Muscle of arm (tissue), 14 donors: ENCODE results near the gene GSTM3. TPM values are rescaled to one million over a fixed set of nuclear protein-coding genes. Genes with fewer than 3 reads are reported as not detected.

Experiments
- DNase-seq: peaks from one replicate; pipeline ENCODE4 v3.0.0-alpha.2; 2013
- long read RNA-seq, 11 donors: transcript quantifications; one replicate each; lab custom pipeline, GENCODE V29; 2026
- polyA plus RNA-seq, 12 donors: library from polyadenylated mRNA; unstranded; fragments of 120-200 nt; gene quantifications; one replicate each; pipeline ENCODE4 v1.2.1, GENCODE V29; 2013; ENCODE audit not compliant: insufficient read length in 12 of 12

GSTM3 gene
- 10 to 100 TPM in 11 of 12 donors, not detected in 1; 17.8 to 60.4 (median 38.3) TPM for polyA plus RNA-seq
- long read RNA-seq, donor 1, full-length matches to known transcripts = 55 of 82 reads
- long read RNA-seq, donor 1, partial matches to known transcripts = 18 of 82 reads
- long read RNA-seq, donor 1, other reads (novel, unspliced or antisense) = 9 of 82 reads
- long read RNA-seq, donor 2, full-length matches to known transcripts = 25 of 25 reads
- long read RNA-seq, donor 2, partial matches to known transcripts = 0 of 25 reads
- long read RNA-seq, donor 2, other reads (novel, unspliced or antisense) = 0 of 25 reads
- long read RNA-seq, donor 3, full-length matches to known transcripts = 6 of 6 reads
- long read RNA-seq, donor 3, partial matches to known transcripts = 0 of 6 reads
- long read RNA-seq, donor 3, other reads (novel, unspliced or antisense) = 0 of 6 reads
- long read RNA-seq, donor 4, full-length matches to known transcripts = 9 of 16 reads
- long read RNA-seq, donor 4, partial matches to known transcripts = 7 of 16 reads
- long read RNA-seq, donor 4, other reads (novel, unspliced or antisense) = 0 of 16 reads
- long read RNA-seq, donor 5, full-length matches to known transcripts = 27 of 27 reads
- long read RNA-seq, donor 5, partial matches to known transcripts = 0 of 27 reads
- long read RNA-seq, donor 5, other reads (novel, unspliced or antisense) = 0 of 27 reads
- long read RNA-seq, donor 6, full-length matches to known transcripts = 11 of 11 reads
- long read RNA-seq, donor 6, partial matches to known transcripts = 0 of 11 reads
- long read RNA-seq, donor 6, other reads (novel, unspliced or antisense) = 0 of 11 reads
- long read RNA-seq, donor 7, full-length matches to known transcripts = 9 of 9 reads
- long read RNA-seq, donor 7, partial matches to known transcripts = 0 of 9 reads
- long read RNA-seq, donor 7, other reads (novel, unspliced or antisense) = 0 of 9 reads
- long read RNA-seq, donor 8, full-length matches to known transcripts = 30 of 37 reads
- long read RNA-seq, donor 8, partial matches to known transcripts = 7 of 37 reads
- long read RNA-seq, donor 8, other reads (novel, unspliced or antisense) = 0 of 37 reads
- long read RNA-seq, donor 9, full-length matches to known transcripts = 9 of 9 reads
- long read RNA-seq, donor 9, partial matches to known transcripts = 0 of 9 reads
- long read RNA-seq, donor 9, other reads (novel, unspliced or antisense) = 0 of 9 reads
- long read RNA-seq, donor 10, full-length matches to known transcripts = 15 of 15 reads
- long read RNA-seq, donor 10, partial matches to known transcripts = 0 of 15 reads
- long read RNA-seq, donor 10, other reads (novel, unspliced or antisense) = 0 of 15 reads
- long read RNA-seq, donor 11, full-length matches to known transcripts = 21 of 21 reads
- long read RNA-seq, donor 11, partial matches to known transcripts = 0 of 21 reads
- long read RNA-seq, donor 11, other reads (novel, unspliced or antisense) = 0 of 21 reads

DNA sequence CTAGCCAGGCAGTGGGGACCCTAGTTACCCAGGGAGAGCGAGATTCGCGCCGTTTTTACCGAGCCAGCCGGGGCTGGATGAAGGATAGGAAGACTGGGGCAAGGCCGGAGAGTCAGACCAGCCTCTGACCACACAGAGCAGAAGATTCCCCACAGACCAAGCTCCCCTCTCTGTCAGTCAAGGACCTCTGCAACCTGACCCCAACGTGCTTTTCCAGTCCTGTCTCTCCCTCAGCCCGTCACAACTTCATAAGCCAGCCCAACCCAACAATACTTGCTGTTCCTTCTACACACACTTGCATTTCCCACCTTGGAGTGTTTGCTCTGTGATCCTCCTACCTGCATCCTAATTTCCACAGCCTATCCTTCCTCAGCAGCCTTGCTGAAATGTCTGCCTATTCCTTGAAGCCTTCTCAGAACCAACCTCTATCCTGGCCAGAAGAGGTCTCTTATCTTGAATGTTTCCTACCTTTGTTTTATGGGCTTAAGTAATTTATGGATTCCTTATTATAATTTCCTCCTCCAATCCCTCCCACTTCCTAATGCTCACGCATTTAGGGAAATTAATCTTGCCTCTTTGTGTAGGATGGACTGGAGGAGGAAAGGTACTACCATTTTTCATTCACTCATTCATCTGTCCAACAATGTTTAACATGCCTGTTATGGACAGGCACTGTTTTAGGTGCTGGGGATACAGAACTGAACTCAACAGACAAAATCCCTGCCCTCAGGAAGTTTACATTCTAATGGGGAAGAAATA is at the start of gene GSTM3:
Gene GSTM3, minus strand, starts transcription at position 424 of the 759 bp plus-strand sequence. CDS start 751 bp downstream, outside the sequence.
- DNase-seq = no peak

DNA sequence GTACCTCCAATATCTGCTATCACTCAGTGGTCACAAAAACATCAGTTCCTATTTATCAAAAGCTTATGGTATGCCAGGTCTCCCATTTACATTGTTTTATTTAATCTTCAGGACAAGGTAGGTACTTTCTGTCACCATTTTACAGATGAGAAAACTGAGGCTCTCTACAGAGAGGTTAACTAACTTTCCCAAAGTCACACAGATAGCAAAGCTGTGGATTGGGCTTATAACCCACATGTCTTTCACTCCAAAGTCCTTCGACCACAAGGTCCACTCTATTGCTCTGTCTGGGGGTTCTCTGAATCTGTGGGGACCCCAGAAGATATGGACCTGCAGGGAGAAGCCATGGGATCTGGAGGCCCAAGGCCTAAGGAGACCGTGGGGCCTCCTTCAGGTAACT is 49.5 kb upstream of the GSTM3 start:
- DNase-seq = no peak

DNA sequence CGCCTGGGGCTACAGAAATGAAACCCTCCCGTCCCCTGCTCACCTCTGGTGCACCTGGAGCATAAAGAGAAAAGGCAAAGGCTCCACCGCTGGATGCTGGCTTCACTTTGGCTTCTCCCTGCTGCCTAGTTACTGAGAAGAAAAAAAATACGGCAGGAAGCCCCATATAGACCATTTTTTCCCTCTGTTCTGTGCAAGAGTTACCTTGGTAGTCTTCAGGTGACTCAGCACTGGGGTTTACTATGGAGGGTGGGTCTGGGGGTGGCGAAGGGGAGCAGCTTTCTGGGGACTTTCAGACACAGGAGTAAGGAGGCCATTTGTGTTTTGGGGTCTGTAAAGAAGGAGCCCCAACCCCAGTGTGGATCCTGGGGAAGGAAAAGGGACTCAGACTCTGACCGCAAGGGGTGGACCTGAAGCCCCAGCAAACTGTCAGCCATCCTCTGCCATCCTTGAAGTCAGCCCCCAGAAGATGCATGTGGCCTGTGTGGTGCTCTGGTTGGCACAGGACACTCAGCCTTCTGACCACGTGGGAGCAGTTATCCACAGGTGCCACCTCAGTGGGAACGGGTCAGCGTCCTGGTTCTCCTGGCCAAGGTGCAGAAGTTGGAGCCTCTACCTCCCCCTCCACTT is 48.8 kb upstream of the GSTM3 start:
- no peak for DNase-seq

GRCh38 chr1:109788695-109789521 is 48.1 kb upstream of the GSTM3 start:
- no peak for DNase-seq

GRCh38 chr1:109787845-109788601 is 47.2 kb upstream of the GSTM3 start:
- DNase-seq = no peak

DNA sequence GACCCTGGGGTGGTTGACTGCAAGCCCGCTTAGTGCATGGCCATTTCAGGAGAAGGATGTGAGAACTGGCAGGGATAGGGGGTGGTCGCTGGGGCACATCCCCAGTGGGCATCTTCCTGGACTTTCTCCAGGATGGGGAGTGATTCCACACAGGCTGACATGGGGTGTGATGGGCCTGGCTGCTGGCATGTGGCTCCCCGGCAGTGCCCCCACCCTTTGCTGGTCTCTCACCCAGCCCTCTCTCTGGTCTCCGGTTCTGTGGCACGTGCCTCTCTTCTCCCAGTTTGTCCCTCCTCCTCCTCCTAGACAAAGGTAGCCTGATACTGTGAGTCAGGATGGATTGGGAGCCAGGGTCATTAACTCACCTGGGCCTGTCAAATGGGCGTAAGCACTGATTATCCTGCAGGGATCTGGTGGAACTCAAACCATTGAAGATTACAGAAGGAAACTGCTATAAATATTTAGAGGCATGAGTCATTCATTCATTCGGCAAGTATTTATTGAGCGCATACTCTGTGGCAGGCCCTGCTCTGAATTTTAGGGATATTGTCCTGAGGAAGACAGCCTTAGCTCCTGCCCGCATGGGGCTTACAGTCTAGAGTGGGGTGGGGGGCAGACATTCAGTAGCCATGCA is 46.5 kb upstream of the GSTM3 start:
- no peak for DNase-seq

DNA sequence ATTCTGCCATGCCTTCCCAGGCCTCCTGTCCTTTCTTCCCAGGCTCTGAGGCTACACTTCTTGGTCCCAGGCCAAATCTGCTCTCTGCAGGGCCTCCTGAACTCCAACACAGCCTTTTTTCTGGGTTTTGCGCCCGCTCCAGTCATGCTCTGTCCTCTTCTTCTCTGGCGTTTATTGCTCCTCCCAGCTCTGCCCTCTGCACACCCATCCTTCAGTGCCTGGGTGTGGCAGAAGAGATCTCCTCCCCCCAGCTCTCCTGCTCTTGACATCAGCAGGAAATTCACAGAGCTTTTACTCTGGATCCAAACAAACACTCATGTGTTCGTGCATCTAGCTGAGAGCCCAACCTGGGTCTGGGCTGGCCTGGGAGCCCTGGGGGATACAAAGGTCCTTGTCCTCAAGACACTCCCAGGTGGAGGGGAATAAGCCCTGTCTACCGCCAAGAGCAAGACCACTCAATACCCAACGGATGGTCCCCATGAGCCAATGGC is 45.7 kb upstream of the GSTM3 start:
- DNase-seq = no peak

GRCh38 chr1:109786112-109786480 is 45.3 kb upstream of the GSTM3 start:
- DNase-seq = no peak

GRCh38 chr1:109785446-109786111 is 44.7 kb upstream of the GSTM3 start:
- no peak for DNase-seq

DNA sequence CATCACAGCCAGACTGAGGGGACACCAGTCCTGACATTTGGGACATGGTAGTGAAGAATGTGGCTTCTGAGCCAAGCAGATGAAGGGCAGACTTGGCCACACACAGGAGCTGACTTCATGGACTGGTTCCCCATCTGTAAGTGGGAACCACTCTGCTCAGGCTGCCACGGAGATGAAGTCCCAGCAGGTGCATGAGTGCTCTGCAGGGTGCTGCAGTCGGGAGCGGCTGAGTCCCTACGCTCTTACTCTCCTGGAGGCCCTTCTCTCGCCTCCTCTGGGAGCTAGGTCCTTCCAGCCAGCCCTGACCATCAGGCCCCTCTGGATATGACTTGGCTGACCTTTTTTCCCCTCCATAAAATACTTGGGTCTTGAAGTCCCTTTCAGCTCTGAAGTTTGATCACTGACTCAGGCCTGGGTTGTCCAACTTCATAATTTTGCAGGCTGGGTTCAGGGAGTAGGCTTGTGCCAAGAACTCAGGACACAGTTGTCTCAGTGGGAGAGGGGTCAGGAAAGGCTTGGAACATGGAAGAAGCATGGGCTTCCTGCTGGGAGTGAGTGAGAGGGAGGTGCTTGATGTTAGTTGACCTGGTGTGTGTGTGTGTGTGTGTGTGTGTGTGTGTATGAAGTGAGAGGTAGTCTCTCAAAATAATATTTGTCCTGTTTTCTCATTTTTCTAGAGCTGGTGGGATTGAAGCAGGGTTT is 43.9 kb upstream of the GSTM3 start:
- no peak for DNase-seq

GRCh38 chr1:109783436-109783835 is 42.6 kb upstream of the GSTM3 start:
- no peak for DNase-seq

DNA sequence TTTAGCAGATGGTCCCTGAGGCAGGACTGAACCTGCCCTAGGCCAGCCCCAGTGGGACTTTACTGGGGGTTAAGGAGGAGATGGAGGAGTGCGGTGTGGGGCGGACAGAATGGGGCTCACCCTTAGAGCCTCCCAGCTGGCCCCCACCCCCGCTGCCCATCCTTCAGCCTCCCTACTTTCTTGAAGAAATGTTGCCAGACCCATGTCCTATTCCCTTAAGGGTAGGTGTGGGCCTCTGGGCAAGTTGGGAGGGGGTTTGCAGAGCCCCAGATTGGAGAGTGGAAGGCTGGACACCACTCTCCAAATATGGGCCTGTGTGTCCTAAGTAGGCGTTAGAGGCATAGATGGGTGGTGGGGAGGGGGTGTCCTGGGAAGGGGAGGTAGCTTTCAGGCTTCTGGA is 42.1 kb upstream of the GSTM3 start:
- no peak for DNase-seq

GRCh38 chr1:109782514-109782913 is 41.7 kb upstream of the GSTM3 start:
- no peak for DNase-seq

DNA sequence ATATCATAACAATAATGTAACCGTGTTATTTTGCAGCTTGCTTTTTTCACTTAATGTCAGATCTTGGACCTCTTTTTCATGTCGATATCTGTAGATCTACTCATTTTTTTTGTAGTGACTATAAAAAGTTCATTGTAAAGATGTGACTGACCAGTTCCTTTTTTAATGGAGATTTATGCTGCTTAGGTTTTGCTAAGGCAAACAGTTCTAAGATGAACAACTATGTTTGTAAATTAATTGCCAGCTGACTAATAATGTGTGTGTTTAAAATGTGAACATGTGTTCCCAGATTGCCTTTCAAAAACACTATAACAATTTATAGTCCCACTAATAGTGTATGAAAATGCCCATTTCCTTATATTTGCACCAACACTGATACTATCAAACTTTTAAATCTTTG is 41.0 kb upstream of the GSTM3 start:
- no peak for DNase-seq

GRCh38 chr1:109780982-109781381 is 40.1 kb upstream of the GSTM3 start:
- DNase-seq = no peak

GRCh38 chr1:109777980-109778625 is 37.3 kb upstream of the GSTM3 start:
- no peak for DNase-seq
